Activated T-helper 17 cell treated with anti-CD3 and anti-CD28 coated beads, Interleukin-2, amount 50 U/mL, for 72 hours (primary cell): Measurements from ENCODE around the gene PAWR. TPM values are rescaled to one million over a fixed set of nuclear protein-coding genes. Genes with fewer than 3 reads are reported as not detected.
"Not testable (repeated sequence)": the region's sequence is repeated elsewhere in the genome, so short reads cannot be mapped to it uniquely, and the experiment has no call there.

Experiments used
- ATAC-seq: fragments of 150-1000 bp; cut with Tn5 transposase; replicated peaks from 2 replicates; pipeline ENCODE4 v1.10.0; 2021; ENCODE audit warnings: mild to moderate bottlenecking, moderate library complexity
- H3K27ac Mint-ChIP-seq: one replicate; pipeline ENCODE4 v1.8.0; 2022; ENCODE audit warnings: mixed read lengths
- H3K27me3 Mint-ChIP-seq: one replicate; pipeline ENCODE4 v1.8.0; 2022; ENCODE audit warnings: mixed read lengths
- H3K36me3 Mint-ChIP-seq: one replicate; pipeline ENCODE4 v1.8.0; 2022; ENCODE audit warnings: low read depth, mild to moderate bottlenecking, mixed read lengths
- H3K4me1 Mint-ChIP-seq: one replicate; pipeline ENCODE4 v1.8.0; 2022; ENCODE audit warnings: mixed read lengths
- H3K4me3 Mint-ChIP-seq: one replicate; pipeline ENCODE4 v1.8.0; 2022; ENCODE audit warnings: mild to moderate bottlenecking, mixed read lengths
- H3K9me3 Mint-ChIP-seq: one replicate; pipeline ENCODE4 v1.8.0; 2022; ENCODE audit warnings: mixed read lengths
- total RNA-seq, 2 donors: library from RNA; stranded (reverse); gene quantifications; one replicate each; pipeline ENCODE4 v1.2.3, GENCODE V29; 2022

The PAWR gene
- total RNA-seq, 2 donors from 2014 or later, result 1.2 to 5.6 TPM

DNA sequence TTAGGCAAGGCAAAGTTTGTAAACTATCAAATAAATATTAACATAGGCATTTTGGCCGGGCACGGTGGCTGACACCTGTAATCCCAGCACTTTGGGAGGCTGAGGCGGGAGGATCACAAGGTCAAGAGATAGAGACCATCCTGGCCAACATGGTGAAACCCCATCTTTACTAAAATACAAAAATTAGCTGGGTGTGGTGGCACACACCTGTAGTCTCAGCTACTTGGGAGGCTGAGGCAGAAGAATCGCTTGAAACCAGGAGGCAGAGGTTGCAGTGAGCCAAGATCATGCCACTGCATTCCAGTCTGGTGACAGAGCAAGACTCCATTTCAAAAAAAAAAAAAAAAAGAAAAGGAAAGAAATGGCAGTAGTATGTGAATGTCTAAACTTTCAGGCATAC lies 43.9 kb downstream of the PAWR start:
- not testable (repeated sequence) for H3K27me3 Mint-ChIP-seq, H3K4me3 Mint-ChIP-seq, H3K27ac Mint-ChIP-seq, H3K4me1 Mint-ChIP-seq, ATAC-seq, H3K36me3 Mint-ChIP-seq, H3K9me3 Mint-ChIP-seq

DNA sequence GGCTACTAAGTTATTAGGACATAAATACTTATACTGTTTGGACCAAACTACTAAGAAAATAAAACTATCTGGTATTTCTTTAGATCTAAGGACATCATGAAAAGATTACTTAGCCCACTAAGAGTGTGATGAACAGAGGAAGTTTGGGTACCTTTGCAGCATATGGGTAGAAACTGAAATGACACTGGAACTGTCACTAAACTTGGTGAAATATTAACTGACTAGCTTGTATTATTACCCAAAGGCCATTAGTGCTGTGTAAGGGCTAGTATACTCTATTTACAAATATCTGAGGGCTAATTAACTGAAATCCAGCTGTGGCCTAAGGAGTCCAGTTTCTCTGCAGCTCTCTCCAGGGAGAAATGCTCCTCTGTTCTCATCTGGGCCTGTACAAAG lies 45.5 kb downstream of the PAWR start:
- no peak overlapping the region for H3K4me3 Mint-ChIP-seq
- H3K4me1 Mint-ChIP-seq, result no peaks in the 10 kb centered on the region
- no peaks in the 10 kb centered on the region for H3K36me3 Mint-ChIP-seq
- no peaks in the 10 kb centered on the region for H3K9me3 Mint-ChIP-seq
- no peak overlapping the region for H3K27ac Mint-ChIP-seq
- no peak for ATAC-seq
- no peaks in the 10 kb centered on the region for H3K27me3 Mint-ChIP-seq

DNA sequence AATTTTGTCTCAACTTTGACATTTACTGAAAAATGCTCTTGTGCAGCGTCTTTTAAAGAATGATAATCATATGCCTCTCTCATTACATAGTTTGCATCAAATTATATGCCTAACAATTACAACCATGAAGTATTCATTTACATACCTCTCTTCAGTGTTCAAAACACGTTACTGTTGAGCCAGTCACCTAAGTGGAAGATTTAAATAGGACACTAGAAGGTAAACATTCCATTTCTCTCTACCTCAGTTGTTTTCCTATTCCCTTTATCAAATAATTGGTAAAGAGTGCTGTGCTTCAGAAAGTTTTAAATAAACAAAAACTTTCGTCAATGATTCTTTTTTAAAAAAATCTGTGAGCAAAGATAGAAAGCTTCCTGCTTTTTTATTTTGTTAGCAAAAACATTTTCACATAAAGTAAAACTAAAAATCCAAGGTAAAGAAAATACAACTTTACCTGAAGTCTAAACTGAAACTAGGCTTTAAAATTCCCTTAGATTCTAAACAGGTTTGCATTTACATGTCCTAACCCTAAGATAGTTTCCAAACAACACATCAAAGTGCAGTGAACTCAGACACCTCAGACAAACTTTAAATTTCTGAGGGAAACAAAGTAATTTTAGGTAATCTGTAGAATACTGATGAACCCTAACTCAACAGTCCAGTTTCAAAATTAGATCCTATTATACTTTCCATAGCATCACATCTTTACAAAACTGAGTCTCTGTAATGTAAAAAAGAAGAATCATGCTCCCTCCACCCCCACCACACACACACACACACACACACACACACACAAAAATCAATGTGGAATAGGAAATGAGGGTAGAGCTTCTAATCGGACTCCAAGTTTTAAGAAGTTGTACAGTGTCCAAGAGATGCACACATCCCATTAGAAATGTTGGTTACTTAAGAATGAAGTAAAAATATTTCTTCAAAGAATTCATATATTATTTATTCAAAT lies 46.2 kb downstream of the PAWR start:
- H3K4me1 Mint-ChIP-seq, result no peaks in the 10 kb centered on the region
- H3K9me3 Mint-ChIP-seq, result no peaks in the 10 kb centered on the region
- H3K36me3 Mint-ChIP-seq, result no peaks in the 10 kb centered on the region
- no peak for ATAC-seq
- no peak overlapping the region for H3K27ac Mint-ChIP-seq
- no peaks in the 10 kb centered on the region for H3K27me3 Mint-ChIP-seq
- no peak overlapping the region for H3K4me3 Mint-ChIP-seq

DNA sequence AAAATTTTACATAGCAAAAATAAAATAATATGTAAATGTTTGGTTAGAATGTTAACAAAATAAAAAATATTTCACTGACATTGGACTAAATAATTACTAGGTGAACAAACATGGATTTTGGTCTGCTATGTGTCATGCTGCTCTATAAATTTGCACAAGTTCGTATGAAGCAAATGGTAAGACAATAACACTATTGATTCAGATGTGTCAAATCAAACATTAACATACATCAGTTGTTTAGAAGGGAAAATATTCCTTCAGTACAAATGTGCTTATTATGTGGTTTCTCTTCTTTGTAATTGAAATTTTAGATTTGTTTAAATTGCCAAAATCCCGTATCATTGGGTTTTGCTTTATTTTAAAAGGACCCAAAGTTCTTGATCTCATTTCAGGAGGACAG lies 46.9 kb downstream of the PAWR start:
- no peaks in the 10 kb centered on the region for H3K27me3 Mint-ChIP-seq
- H3K36me3 Mint-ChIP-seq, result no peaks in the 10 kb centered on the region
- H3K9me3 Mint-ChIP-seq, result no peaks in the 10 kb centered on the region
- ATAC-seq, result no peak
- no peak overlapping the region for H3K27ac Mint-ChIP-seq
- no peaks in the 10 kb centered on the region for H3K4me1 Mint-ChIP-seq
- H3K4me3 Mint-ChIP-seq, result no peak overlapping the region

DNA sequence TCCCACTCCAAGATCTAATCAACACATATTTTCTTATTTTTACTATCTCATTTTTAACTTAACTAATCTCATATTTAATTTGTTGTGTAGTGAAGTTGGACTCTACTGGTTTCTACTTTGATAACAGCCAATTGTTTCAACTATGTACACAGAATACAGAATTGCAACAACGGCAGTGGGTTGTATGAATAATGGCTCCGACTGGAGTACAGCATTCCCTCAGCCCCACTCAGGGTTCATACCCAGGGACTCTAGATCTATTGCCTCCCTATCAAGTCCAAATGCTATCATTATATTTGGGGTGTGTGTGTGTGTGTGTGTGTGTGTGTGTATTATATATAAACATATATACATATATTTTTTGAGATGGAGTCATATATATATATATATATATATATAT lies 52.3 kb downstream of the PAWR start:
- H3K4me3 Mint-ChIP-seq, result no peak overlapping the region
- no peak for ATAC-seq
- no peaks in the 10 kb centered on the region for H3K27me3 Mint-ChIP-seq
- no peaks in the 10 kb centered on the region for H3K4me1 Mint-ChIP-seq
- H3K36me3 Mint-ChIP-seq, result no peaks in the 10 kb centered on the region
- no peak overlapping the region for H3K27ac Mint-ChIP-seq
- no peaks in the 10 kb centered on the region for H3K9me3 Mint-ChIP-seq

GRCh38 chr12:79637093-79637492 lies 53.7 kb downstream of the PAWR start:
- Mint-ChIP-seq H3K9me3 (no peaks in the 10 kb centered on the region), H3K27ac (no peak overlapping the region)
- ATAC-seq, result no peak

DNA sequence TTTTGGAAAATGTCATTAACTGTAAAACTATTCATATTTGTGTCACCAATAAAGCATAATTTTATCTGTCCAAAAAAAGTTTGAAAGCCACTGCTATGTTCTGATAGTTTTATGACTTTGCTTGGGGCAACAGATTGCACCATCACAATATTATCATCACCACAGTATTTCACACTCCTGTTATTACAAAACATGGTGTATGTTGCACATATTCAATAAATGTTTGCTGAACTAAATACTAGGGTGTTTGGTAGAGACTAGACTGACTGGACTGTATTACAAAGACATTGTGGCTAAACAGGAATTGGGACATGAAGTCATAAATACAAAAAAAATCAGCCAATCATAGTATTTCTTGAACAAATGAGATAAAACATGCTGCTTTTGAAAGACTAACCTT lies 55.1 kb downstream of the PAWR start:
- ATAC-seq, result no peak
- Mint-ChIP-seq H3K9me3 (no peaks in the 10 kb centered on the region), H3K36me3 (no peaks in the 10 kb centered on the region), H3K4me1 (no peaks in the 10 kb centered on the region), H3K27ac (no peak overlapping the region), H3K4me3 (no peak overlapping the region), H3K27me3 (no peaks in the 10 kb centered on the region)

More at GRCh38 chr12:79637093-79637492, 53.7 kb downstream of the PAWR start:
- Mint-ChIP-seq H3K36me3 (no peaks in the 10 kb centered on the region), H3K4me1 (no peaks in the 10 kb centered on the region), H3K27me3 (no peaks in the 10 kb centered on the region), H3K4me3 (no peak overlapping the region)

DNA sequence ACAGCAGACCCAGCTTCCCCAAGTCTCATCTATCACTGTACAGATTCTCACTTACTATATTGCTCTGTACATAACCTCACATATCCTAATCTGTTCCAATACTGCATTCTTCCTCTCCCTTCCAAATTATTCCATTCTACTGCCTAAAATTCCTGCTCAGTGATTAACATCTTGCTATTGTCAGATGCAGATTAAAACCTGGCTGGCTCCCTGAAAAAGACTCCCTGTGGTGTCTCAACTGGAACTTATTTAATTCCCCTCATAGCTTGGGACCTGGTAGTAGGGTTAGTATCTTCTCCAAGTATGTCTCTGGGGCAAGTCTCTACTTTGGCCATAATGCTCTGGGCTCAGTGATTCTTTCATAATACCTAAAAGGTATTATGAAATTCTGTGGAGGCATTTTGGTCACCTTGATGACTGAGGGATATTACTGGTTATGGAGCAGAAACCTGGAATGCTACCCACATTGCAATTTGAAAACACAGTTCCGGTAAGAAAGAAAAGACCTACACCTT lies 55.8 kb downstream of the PAWR start:
- ATAC-seq, result no peak
- Mint-ChIP-seq H3K4me3 (no peak overlapping the region), H3K4me1 (no peaks in the 10 kb centered on the region), H3K9me3 (no peaks in the 10 kb centered on the region), H3K27ac (no peak overlapping the region), H3K27me3 (no peaks in the 10 kb centered on the region), H3K36me3 (no peaks in the 10 kb centered on the region)

DNA sequence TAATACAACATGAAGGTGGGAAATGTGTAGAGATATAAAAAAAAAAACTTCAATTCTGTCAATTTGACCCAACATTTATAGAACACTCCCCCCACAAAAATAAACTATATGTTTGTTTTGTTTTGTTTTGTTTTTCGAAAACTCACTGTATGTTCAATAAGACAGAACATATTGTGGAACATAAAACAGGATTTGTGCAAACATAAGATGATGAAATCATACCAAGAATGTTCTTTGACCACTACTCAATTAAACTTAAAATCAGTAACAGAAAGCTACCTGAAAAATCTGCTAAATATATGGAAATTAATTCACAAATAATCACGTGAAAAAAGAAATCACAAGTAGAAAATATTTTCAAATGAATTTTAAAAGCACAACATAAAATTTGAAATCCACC lies 61.2 kb downstream of the PAWR start:
- no peak overlapping the region for H3K4me3 Mint-ChIP-seq
- H3K36me3 Mint-ChIP-seq, result no peaks in the 10 kb centered on the region
- no peak for ATAC-seq
- no peaks in the 10 kb centered on the region for H3K27me3 Mint-ChIP-seq
- no peaks in the 10 kb centered on the region for H3K4me1 Mint-ChIP-seq
- H3K9me3 Mint-ChIP-seq, result no peaks in the 10 kb centered on the region
- H3K27ac Mint-ChIP-seq, result no peak overlapping the region

DNA sequence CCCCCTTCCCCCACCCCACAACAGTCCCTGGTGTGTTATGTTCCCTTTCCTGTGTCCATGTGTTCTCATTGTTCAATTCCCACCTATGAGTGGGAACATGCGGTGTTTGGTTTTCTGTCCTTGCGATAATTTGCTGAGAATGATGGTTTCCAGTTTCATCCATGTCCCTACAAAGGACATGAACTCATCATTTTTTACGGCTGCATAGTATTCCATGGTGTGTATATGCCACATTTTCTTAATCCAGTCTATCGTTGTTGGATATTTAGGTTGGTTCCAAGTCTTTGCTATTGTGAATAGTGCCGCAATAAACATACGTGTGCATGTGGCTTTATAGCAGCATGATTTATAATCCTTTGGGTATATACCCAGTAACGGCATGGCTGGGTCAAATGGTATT lies 64.0 kb downstream of the PAWR start:
- H3K4me1 Mint-ChIP-seq, H3K9me3 Mint-ChIP-seq, H3K4me3 Mint-ChIP-seq, H3K27me3 Mint-ChIP-seq, H3K36me3 Mint-ChIP-seq, H3K27ac Mint-ChIP-seq, ATAC-seq: not testable (repeated sequence)

DNA sequence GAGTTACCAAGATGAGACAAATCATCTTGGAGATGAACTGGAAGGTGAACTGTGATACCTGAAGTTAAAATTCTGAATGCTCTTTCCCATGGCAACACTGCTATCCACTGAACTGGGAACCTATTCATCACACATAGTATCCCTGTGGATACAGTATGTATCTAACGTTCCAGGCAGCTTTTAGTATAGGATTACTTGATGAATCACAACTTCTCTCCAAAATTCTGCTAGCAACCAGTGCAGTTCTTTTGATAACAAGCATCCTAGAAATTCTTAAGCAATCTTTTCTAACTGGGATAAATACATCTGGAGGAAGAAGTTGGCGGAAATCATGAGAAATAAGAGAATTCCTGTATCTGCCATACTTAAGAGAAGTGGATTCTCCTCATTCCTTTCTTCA lies 66.4 kb downstream of the PAWR start:
- H3K9me3 Mint-ChIP-seq, result no peaks in the 10 kb centered on the region
- no peaks in the 10 kb centered on the region for H3K27me3 Mint-ChIP-seq
- no peaks in the 10 kb centered on the region for H3K36me3 Mint-ChIP-seq
- H3K27ac Mint-ChIP-seq, result no peak overlapping the region
- no peaks in the 10 kb centered on the region for H3K4me1 Mint-ChIP-seq
- no peak overlapping the region for H3K4me3 Mint-ChIP-seq
- ATAC-seq, result no peak

DNA sequence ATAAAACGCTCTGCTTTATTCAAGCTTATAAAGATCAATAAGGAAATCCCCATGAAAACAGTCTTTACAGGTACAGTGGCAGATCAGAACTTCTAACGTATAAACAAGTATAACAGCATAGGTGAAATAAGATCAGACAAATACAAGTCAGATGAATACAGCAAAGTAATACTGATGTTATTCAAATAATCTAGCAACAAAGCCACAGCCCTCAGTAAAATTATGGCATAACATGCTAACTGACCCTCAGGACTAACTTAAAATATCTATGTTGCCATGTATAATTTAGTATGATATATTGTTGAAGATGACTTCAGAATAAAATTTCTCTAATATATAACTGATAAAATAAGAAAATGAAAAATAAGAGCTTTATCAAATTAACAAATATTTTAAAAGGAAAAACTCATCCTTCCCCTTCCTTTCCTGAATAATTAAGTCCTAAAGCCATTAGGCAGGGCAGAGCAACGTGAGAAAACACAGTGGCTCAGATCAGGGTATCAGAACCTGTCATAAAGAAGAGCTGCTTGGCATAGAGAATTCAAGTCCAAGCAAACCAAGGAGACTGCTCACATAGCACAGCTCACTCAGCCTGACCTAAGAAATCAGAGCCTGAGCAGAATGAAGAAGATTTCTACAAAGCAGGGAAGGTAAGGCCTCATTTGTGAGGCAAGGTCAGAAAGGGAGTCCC lies 70.7 kb downstream of the PAWR start:
- H3K9me3 Mint-ChIP-seq, result no peaks in the 10 kb centered on the region

DNA sequence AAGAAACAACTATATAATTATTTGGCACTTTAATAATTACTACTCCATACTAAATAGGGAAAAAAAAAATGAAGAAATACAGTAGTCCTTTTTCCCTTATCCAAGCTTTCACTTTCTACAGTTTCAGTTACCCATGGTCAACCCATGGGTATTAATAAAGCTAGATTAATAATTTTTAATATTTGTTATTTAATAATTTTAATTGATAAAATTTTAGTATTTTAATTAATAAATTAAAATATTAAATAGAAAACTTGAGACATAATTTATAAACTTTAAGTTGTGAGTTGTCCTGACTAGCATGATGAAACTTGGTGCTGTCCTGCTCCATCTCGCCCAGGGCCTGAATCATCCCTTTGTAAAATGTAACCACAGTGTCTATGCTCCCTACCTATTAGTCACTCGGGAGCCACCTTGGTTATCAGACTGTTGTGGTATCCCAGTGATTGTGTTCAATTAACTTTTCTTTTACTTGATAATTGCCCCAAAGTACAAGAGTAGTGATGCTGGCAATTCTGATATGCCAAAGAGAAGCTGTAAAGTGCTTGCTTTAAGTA lies 71.8 kb downstream of the PAWR start:
- Mint-ChIP-seq H3K27me3 (peaks cover 4% of the 10 kb centered on the region), H3K36me3 (no peaks in the 10 kb centered on the region), H3K4me1 (no peaks in the 10 kb centered on the region), H3K4me3 (no peak overlapping the region), H3K9me3 (no peaks in the 10 kb centered on the region), H3K27ac (no peak overlapping the region)
- no peak for ATAC-seq

More for the DNA sequence above, 70.7 kb downstream of the PAWR start:
- Mint-ChIP-seq H3K27ac (no peak overlapping the region), H3K4me3 (no peak overlapping the region), H3K4me1 (no peaks in the 10 kb centered on the region), H3K27me3 (peaks cover 4% of the 10 kb centered on the region), H3K36me3 (no peaks in the 10 kb centered on the region)
- ATAC-seq, result no peak

- Mint-ChIP-seq H3K27ac (no peak overlapping the region), H3K4me1 (no peaks in the 10 kb centered on the region), H3K9me3 (no peaks in the 10 kb centered on the region), H3K27me3 (peaks cover 4% of the 10 kb centered on the region), H3K36me3 (no peaks in the 10 kb centered on the region), H3K4me3 (no peak overlapping the region)
- ATAC-seq, result no peak
Observed at GRCh38 chr12:79617696-79618095, 73.1 kb downstream of the PAWR start.
